ENCODE data around the gene LILRA1.
"Not testable (repeated sequence)": the region's sequence is repeated elsewhere in the genome, so short reads cannot be mapped to it uniquely, and the experiment has no call there.

Gene LILRA1

DNA sequence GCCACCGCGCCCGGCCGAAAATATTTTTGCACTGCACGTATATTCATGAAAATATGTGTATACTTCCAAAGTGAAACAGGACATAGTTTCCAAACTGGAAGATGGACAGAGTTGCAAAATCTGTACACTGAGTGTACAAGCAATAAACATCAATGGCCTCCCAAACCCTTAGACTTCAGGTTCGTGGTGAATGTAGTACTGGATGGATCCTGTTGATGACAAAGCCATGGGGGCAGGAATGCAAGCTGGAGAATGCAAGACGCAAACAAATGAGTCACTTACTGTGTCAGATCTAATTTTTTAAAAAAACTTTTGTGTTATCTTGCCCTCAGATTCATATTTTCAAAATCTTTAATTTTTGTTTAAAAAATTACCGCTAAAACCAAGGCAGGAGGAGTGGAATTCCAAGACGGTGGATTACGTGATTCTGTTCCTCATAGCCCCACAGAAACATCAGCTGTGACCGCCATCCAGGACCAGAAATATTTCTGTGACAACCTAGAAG, 32.5 kb upstream of the LILRA1 start:
- Histone ChIP-seq H3K4me3 (ENCODE audit: insufficient read depth, low read depth, low read length, poor library complexity, severe bottlenecking) (no peak overlapping the region), H3K27ac (ENCODE audit: insufficient read depth, low read length, poor library complexity, severe bottlenecking) (no peak overlapping the region), H3K9me3 (ENCODE audit: control insufficient read depth, low read length) (no peaks in the 10 kb centered on the region), H3K27me3 (replicated peaks; ENCODE audit: control insufficient read depth, insufficient read depth, low read length, poor library complexity, severe bottlenecking) (no peaks in the 10 kb centered on the region), H3K4me1 (ENCODE audit: control insufficient read depth, insufficient read depth, low read length, poor library complexity, severe bottlenecking) (no peaks in the 10 kb centered on the region), H3K36me3 (ENCODE audit: control insufficient read depth, insufficient read depth, low read length) (no peaks in the 10 kb centered on the region)
- DNase-seq: no peak

DNA sequence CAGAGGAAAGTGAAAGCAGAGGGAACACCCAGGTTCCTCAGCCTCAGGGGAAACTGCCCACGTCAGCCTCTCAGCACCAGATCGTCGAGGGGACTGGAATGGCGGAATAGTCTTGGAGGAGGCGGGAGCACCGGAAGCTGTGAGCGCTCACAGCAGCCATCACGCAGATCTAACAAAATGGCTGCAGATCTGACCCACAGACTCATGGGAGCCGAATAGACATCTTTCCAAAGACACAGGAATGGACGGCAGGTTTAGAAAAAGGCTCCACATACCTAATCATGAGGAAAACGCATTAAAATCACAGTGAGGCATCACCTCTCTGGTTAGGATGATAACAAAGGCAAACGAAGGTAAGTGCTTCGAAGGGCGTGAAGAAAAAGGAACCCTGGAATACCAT, 31.6 kb upstream of the LILRA1 start:
- Histone ChIP-seq H3K4me1 (ENCODE audit: control insufficient read depth, insufficient read depth, low read length, poor library complexity, severe bottlenecking) (no peaks in the 10 kb centered on the region), H3K4me3 (ENCODE audit: insufficient read depth, low read depth, low read length, poor library complexity, severe bottlenecking) (no peak overlapping the region), H3K27me3 (replicated peaks; ENCODE audit: control insufficient read depth, insufficient read depth, low read length, poor library complexity, severe bottlenecking) (no peaks in the 10 kb centered on the region), H3K36me3 (ENCODE audit: control insufficient read depth, insufficient read depth, low read length) (no peaks in the 10 kb centered on the region), H3K27ac (ENCODE audit: insufficient read depth, low read length, poor library complexity, severe bottlenecking) (no peak overlapping the region), H3K9me3 (ENCODE audit: control insufficient read depth, low read length) (no peaks in the 10 kb centered on the region)
- no peak for DNase-seq

DNA sequence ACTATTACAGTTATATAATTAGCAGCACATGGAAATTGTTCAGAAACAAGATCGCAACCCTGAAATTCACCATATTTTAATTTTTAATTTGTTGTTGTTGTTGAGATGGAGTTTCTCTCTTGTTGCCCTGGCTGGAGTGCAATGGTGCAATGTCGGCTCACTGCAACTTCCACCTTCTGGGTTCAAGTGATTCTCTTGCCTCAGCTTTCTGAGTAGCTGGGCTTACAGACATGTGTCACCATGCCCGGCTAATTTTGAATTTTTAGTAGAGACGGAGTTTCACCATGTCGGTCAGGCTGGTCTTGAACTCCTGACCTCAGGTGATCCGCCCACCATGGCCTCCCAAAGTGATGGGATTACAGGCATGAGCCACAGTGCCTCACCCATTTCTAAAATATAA, 30.2 kb upstream of the LILRA1 start:
- not testable (repeated sequence) for H3K9me3 ChIP-seq (ENCODE audit: control insufficient read depth, low read length); H3K27me3 ChIP-seq (replicated peaks; ENCODE audit: control insufficient read depth, insufficient read depth, low read length, poor library complexity, severe bottlenecking); H3K36me3 ChIP-seq (ENCODE audit: control insufficient read depth, insufficient read depth, low read length); DNase-seq; H3K4me1 ChIP-seq (ENCODE audit: control insufficient read depth, insufficient read depth, low read length, poor library complexity, severe bottlenecking); H3K4me3 ChIP-seq (ENCODE audit: insufficient read depth, low read depth, low read length, poor library complexity, severe bottlenecking); H3K27ac ChIP-seq (ENCODE audit: insufficient read depth, low read length, poor library complexity, severe bottlenecking)

DNA sequence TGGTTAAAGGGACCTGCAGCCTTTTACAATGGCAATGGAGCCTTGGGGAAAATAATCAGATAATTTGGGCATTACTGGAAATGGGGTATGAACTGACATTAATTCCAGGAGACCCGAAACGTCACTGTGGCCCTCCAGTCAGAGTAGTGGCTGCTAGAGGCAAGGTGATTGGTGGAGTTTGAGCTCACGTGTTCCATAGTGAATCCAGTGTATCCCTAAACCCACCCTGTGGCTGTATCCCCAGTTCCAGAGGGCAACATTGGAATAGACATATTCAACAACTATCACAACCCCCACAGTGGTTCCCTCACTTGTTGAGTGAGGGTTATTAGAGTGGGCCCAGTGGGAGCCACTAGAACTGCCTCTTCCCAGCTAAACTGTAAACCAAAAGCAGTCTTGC, 23.1 kb upstream of the LILRA1 start:
- no peak for DNase-seq
- H3K27me3 ChIP-seq (replicated peaks; ENCODE audit: control insufficient read depth, insufficient read depth, low read length, poor library complexity, severe bottlenecking): peaks cover 7% of the 10 kb centered on the region
- H3K4me1 ChIP-seq (ENCODE audit: control insufficient read depth, insufficient read depth, low read length, poor library complexity, severe bottlenecking): no peaks in the 10 kb centered on the region
- H3K36me3 ChIP-seq (ENCODE audit: control insufficient read depth, insufficient read depth, low read length): no peaks in the 10 kb centered on the region
- H3K9me3 ChIP-seq (ENCODE audit: control insufficient read depth, low read length): no peaks in the 10 kb centered on the region
- H3K27ac ChIP-seq (ENCODE audit: insufficient read depth, low read length, poor library complexity, severe bottlenecking): no peak overlapping the region
- H3K4me3 ChIP-seq (ENCODE audit: insufficient read depth, low read depth, low read length, poor library complexity, severe bottlenecking): no peak overlapping the region

DNA sequence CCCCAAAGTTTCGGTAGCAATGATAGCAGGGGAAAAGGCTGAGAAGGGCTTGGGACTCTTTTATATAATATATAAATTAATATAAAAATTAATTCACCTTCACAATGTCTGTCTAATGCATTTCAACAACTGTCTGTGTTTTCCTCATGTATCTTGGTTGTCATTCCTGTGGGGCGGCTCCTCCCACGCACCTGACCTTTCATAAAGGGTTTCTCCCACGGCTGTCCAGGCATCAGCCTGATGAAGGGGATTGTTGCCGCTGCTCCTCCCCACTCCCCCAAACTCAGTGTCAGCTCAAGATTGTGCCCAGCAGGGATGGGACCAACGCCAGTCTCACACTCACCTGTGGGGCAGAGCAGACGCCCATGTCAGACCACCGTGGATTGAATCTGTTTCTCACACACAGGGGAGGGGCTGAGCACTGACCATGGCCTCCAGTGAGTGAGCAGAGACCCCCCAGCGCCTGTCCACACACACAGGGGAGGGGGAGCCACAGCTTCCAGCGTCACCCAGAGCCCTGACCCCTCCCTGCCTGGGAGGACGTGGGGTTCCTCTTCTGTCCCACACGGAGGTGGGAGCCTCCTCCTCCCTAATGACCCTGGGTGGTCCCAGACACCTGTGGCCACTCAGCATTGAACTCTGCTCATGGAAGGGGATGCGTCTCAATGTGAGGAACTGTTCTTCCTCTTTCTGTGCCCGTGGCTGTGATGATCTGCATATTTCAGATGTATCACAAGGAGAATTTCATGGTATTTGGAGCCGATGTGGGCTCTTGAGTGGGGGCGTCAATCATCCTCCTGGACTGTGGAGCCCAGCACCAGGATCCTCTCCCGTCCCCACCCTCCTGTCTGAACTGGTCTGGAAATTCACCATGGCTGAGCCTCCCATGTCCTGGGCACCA, 21.5 kb upstream of the LILRA1 start:
- H3K27me3 ChIP-seq (replicated peaks; ENCODE audit: control insufficient read depth, insufficient read depth, low read length, poor library complexity, severe bottlenecking); H3K9me3 ChIP-seq (ENCODE audit: control insufficient read depth, low read length); H3K27ac ChIP-seq (ENCODE audit: insufficient read depth, low read length, poor library complexity, severe bottlenecking); H3K36me3 ChIP-seq (ENCODE audit: control insufficient read depth, insufficient read depth, low read length); H3K4me1 ChIP-seq (ENCODE audit: control insufficient read depth, insufficient read depth, low read length, poor library complexity, severe bottlenecking); H3K4me3 ChIP-seq (ENCODE audit: insufficient read depth, low read depth, low read length, poor library complexity, severe bottlenecking); DNase-seq: not testable (repeated sequence)

DNA sequence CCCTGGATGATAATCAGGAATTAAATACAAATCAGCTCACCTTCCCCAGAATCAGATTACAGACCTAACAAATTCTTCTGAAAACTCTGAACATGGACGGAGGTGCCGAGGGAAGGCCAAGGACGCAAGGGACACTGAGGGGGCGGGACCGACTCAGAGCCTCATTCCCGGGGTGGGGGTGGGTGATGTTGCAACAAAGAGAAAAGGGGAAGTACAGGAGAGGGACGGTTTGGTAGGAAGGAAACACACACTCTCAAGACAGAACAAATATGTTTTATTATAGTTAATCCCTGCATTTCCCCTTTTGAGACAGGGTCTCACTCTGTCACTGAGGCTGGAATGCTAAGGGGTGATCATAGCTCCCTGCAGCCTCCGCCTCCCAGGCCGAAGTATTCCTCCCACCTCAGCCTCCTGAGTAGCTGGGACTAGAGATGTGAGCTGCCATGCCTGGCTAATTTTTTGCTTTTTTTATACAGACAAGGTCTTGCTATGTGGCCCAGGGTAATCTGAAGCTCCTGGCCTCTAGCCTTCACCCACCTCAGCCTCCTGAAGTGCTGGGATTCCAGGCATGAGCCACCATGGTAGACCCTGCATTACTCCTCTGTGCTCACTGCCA, 20.6 kb upstream of the LILRA1 start:
- DNase-seq: no peak

DNA sequence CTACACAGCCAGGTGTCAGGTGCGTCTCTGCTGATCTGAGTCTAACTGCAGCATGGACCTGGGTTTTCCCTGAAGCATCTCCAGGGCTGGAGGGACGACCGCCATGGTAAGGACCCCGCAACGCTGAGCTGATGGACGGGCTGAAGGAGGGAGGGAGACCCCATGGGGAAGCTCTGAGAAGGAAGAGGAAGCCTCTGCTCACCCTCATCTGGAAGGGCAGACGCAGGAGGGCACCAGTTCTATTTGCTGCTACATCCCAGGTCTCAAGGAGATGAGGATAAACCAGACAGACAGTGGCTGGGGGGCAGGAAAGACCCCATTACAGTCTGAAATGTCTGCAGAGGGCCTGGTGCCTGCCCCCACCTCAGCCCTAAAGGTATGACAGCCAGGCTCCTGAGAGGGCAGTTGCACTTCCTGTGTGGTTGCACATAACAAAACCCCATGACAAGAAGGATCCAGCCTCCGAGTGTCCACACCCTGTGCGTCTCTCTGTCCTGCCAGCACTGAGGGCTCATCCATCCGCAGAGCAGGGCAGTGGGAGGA, 20.0 kb upstream of the LILRA1 start, which contains the start of gene LILRA2:
Gene LILRA2, plus strand, starts transcription at position 461 of the 543 bp plus-strand sequence. CDS start 89 bp downstream, outside the sequence.
- Histone ChIP-seq H3K27ac (ENCODE audit: insufficient read depth, low read length, poor library complexity, severe bottlenecking) (no peak within 1 kb of the TSS), H3K4me3 (ENCODE audit: insufficient read depth, low read depth, low read length, poor library complexity, severe bottlenecking) (no peak within 1 kb of the TSS), H3K27me3 (replicated peaks; ENCODE audit: control insufficient read depth, insufficient read depth, low read length, poor library complexity, severe bottlenecking) (peaks cover 7% of the 10 kb centered on the region), H3K36me3 (ENCODE audit: control insufficient read depth, insufficient read depth, low read length) (no peaks in the 10 kb centered on the region), H3K4me1 (ENCODE audit: control insufficient read depth, insufficient read depth, low read length, poor library complexity, severe bottlenecking) (no peaks in the 10 kb centered on the region), H3K9me3 (ENCODE audit: control insufficient read depth, low read length) (no peaks in the 10 kb centered on the region)
- no peak for DNase-seq

More for the DNA sequence above, 20.6 kb upstream of the LILRA1 start:
- Histone ChIP-seq H3K4me3 (ENCODE audit: insufficient read depth, low read depth, low read length, poor library complexity, severe bottlenecking) (no peak overlapping the region), H3K27me3 (replicated peaks; ENCODE audit: control insufficient read depth, insufficient read depth, low read length, poor library complexity, severe bottlenecking) (peaks cover 7% of the 10 kb centered on the region), H3K9me3 (ENCODE audit: control insufficient read depth, low read length) (no peaks in the 10 kb centered on the region), H3K27ac (ENCODE audit: insufficient read depth, low read length, poor library complexity, severe bottlenecking) (no peak overlapping the region), H3K4me1 (ENCODE audit: control insufficient read depth, insufficient read depth, low read length, poor library complexity, severe bottlenecking) (no peaks in the 10 kb centered on the region), H3K36me3 (ENCODE audit: control insufficient read depth, insufficient read depth, low read length) (no peaks in the 10 kb centered on the region)

DNA sequence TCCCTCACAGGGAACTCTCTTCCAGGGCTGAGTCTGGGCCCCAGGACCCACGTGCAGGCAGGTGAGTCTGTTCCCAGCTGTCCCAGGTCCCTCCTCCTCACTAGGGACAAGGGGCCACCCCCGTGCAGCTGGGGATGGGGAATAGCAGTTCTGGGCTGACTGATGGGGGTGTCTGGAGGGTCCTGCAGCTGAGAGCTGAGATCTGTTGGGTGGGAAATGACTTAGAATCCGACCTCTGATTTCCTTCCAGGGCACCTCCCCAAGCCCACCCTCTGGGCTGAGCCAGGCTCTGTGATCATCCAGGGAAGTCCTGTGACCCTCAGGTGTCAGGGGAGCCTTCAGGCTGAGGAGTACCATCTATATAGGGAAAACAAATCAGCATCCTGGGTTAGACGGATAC, 19.4 kb upstream of the LILRA1 start:
- DNase-seq: no peak
- Histone ChIP-seq H3K9me3 (ENCODE audit: control insufficient read depth, low read length) (no peaks in the 10 kb centered on the region), H3K4me1 (ENCODE audit: control insufficient read depth, insufficient read depth, low read length, poor library complexity, severe bottlenecking) (no peaks in the 10 kb centered on the region), H3K27me3 (replicated peaks; ENCODE audit: control insufficient read depth, insufficient read depth, low read length, poor library complexity, severe bottlenecking) (peaks cover 7% of the 10 kb centered on the region), H3K4me3 (ENCODE audit: insufficient read depth, low read depth, low read length, poor library complexity, severe bottlenecking) (no peak overlapping the region), H3K36me3 (ENCODE audit: control insufficient read depth, insufficient read depth, low read length) (no peaks in the 10 kb centered on the region), H3K27ac (ENCODE audit: insufficient read depth, low read length, poor library complexity, severe bottlenecking) (no peak overlapping the region)

DNA sequence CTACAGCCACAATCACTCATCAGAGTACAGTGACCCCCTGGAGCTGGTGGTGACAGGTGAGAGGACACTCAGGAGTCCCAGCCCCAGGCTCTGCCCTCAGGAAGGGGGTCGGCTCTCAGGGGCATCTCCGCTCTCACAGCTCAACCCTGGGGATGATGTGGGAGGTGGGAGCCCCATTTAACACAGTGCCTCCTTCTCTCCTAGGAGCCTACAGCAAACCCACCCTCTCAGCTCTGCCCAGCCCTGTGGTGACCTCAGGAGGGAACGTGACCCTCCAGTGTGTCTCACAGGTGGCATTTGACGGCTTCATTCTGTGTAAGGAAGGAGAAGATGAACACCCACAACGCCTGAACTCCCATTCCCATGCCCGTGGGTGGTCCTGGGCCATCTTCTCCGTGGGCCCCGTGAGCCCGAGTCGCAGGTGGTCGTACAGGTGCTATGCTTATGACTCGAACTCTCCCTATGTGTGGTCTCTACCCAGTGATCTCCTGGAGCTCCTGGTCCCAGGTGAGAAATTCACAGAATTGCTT, 18.8 kb upstream of the LILRA1 start:
- no peaks in the 10 kb centered on the region for H3K36me3 ChIP-seq (ENCODE audit: control insufficient read depth, insufficient read depth, low read length)
- no peaks in the 10 kb centered on the region for H3K4me1 ChIP-seq (ENCODE audit: control insufficient read depth, insufficient read depth, low read length, poor library complexity, severe bottlenecking)
- H3K27ac ChIP-seq (ENCODE audit: insufficient read depth, low read length, poor library complexity, severe bottlenecking): no peak overlapping the region
- no peak for DNase-seq
- H3K27me3 ChIP-seq (replicated peaks; ENCODE audit: control insufficient read depth, insufficient read depth, low read length, poor library complexity, severe bottlenecking): peaks cover 7% of the 10 kb centered on the region
- H3K4me3 ChIP-seq (ENCODE audit: insufficient read depth, low read depth, low read length, poor library complexity, severe bottlenecking): no peak overlapping the region
- no peaks in the 10 kb centered on the region for H3K9me3 ChIP-seq (ENCODE audit: control insufficient read depth, low read length)

DNA sequence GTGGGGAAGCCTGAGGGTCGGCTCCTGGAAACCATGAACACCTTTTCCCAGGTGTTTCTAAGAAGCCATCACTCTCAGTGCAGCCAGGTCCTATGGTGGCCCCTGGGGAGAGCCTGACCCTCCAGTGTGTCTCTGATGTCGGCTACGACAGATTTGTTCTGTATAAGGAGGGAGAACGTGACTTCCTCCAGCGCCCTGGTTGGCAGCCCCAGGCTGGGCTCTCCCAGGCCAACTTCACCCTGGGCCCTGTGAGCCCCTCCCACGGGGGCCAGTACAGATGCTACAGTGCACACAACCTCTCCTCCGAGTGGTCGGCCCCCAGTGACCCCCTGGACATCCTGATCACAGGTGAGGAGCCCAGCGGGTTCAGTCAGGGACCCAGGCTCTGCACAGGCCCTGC, 18.2 kb upstream of the LILRA1 start:
- not testable (repeated sequence) for H3K27me3 ChIP-seq (replicated peaks; ENCODE audit: control insufficient read depth, insufficient read depth, low read length, poor library complexity, severe bottlenecking); H3K4me1 ChIP-seq (ENCODE audit: control insufficient read depth, insufficient read depth, low read length, poor library complexity, severe bottlenecking); H3K36me3 ChIP-seq (ENCODE audit: control insufficient read depth, insufficient read depth, low read length); H3K9me3 ChIP-seq (ENCODE audit: control insufficient read depth, low read length); DNase-seq; H3K27ac ChIP-seq (ENCODE audit: insufficient read depth, low read length, poor library complexity, severe bottlenecking); H3K4me3 ChIP-seq (ENCODE audit: insufficient read depth, low read depth, low read length, poor library complexity, severe bottlenecking)

Data from effector memory CD4-positive, alpha-beta T cell (primary cell).